ENCODE measurements around the gene USP48.

The USP48 gene

GRCh38 chr1:21689661-21690372 is 93.1 kb downstream of the USP48 start:
- H3K4me3 ChIP-seq (replicated peaks; ENCODE audit: low read depth, low read length) = no peak overlapping the region
- no peak for TF ChIP-seq CTCF (IDR thresholded peaks at IDR 0.05; ENCODE audit: low read depth, low read length, missing control alignments)
- no peak for DNase-seq (ENCODE audit: extremely low read depth, low read depth)

GRCh38 chr1:21687081-21687529 is 95.8 kb downstream of the USP48 start:
- H3K4me3 ChIP-seq (replicated peaks; ENCODE audit: low read depth, low read length) = no peak overlapping the region
- no peak for DNase-seq (ENCODE audit: extremely low read depth, low read depth)
- TF ChIP-seq CTCF (IDR thresholded peaks at IDR 0.05; ENCODE audit: low read depth, low read length, missing control alignments) = no peak

- no peak for DNase-seq (ENCODE audit: extremely low read depth, low read depth)
- H3K4me3 ChIP-seq (replicated peaks; ENCODE audit: low read depth, low read length) = no peak overlapping the region
- TF ChIP-seq CTCF (IDR thresholded peaks at IDR 0.05; ENCODE audit: low read depth, low read length, missing control alignments) = no peak
Observed at GRCh38 chr1:21685946-21686678, 96.8 kb downstream of the USP48 start.

- no peak overlapping the region for H3K4me3 ChIP-seq (replicated peaks; ENCODE audit: low read depth, low read length)
- TF ChIP-seq CTCF (IDR thresholded peaks at IDR 0.05; ENCODE audit: low read depth, low read length, missing control alignments) = no peak
- DNase-seq (ENCODE audit: extremely low read depth, low read depth) = no peak
Observed at GRCh38 chr1:21681426-21681825, 101.5 kb downstream of the USP48 start.

- no peak for TF ChIP-seq CTCF (IDR thresholded peaks at IDR 0.05; ENCODE audit: low read depth, low read length, missing control alignments)
- no peak for DNase-seq (ENCODE audit: extremely low read depth, low read depth)
- H3K4me3 ChIP-seq (replicated peaks; ENCODE audit: low read depth, low read length) = no peak overlapping the region
Observed at GRCh38 chr1:21680918-21681317, 102.0 kb downstream of the USP48 start.

GRCh38 chr1:21680381-21680780 is 102.6 kb downstream of the USP48 start:
- H3K4me3 ChIP-seq (replicated peaks; ENCODE audit: low read depth, low read length) = no peak overlapping the region
- no peak for DNase-seq (ENCODE audit: extremely low read depth, low read depth)
- no peak for TF ChIP-seq CTCF (IDR thresholded peaks at IDR 0.05; ENCODE audit: low read depth, low read length, missing control alignments)
